ENCODE data around the gene CSK. TPM values are rescaled to one million over a fixed set of nuclear protein-coding genes. Genes with fewer than 3 reads are reported as not detected.

Gene CSK
- total RNA-seq, 1 donor from 2014 or later: 34.0 TPM

DNA sequence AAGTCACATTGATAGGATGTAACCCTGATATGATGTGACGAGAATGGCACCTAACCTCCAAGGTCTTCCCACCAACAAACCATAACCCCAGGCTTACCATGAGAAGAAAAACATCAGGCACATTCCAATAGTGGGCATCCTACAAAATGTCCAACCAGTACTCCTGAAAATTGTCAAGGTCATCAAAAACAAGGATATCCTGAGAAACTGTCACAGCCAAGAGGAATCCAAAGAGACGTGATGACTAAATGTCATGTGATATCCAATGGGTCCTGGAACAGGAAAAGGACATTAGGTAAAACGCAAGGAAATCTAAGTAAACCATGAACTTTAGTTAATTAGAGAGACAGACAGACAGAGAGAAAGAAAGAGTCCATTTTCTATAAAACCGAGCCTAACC lies 35.5 kb upstream of the CSK start:
- no peak overlapping the region for H3K4me3 ChIP-seq
- peaks cover 5% of the 10 kb centered on the region for H3K27me3 ChIP-seq (ENCODE audit: low read depth)
- intact Hi-C loops (cut with micrococcal nuclease): no loop called here
- H3K9me3 ChIP-seq (replicated peaks): peaks cover 7% of the 10 kb centered on the region
- TF ChIP-seq CTCF (IDR thresholded peaks at IDR 0.05; ENCODE audit: borderline replicate concordance): no peak
- H3K36me3 ChIP-seq: no peaks in the 10 kb centered on the region
- H3K4me1 ChIP-seq: no peaks in the 10 kb centered on the region
- DNase-seq: no peak
- no peak overlapping the region for H3K27ac ChIP-seq (replicated peaks)

GRCh38 chr15:74748322-74748946 lies 33.4 kb upstream of the CSK start, which contains the start of gene CYP1A2:
CYP1A2 (plus strand) TSS chr15:74748845; CDS start chr15:74749739, 894 bp downstream.
- Histone ChIP-seq H3K27me3 (ENCODE audit: low read depth) (no peaks in the 10 kb centered on the region), H3K4me1 (no peaks in the 10 kb centered on the region), H3K4me3 (no peak within 1 kb of the TSS), H3K9me3 (replicated peaks) (no peaks in the 10 kb centered on the region), H3K36me3 (no peaks in the 10 kb centered on the region), H3K27ac (replicated peaks) (no peak within 1 kb of the TSS)
- TF ChIP-seq CTCF (IDR thresholded peaks at IDR 0.05; ENCODE audit: borderline replicate concordance): no peak
- intact Hi-C loops (cut with micrococcal nuclease): no loop called here
- DNase-seq: no peak

GRCh38 chr15:74749832-74750231 lies 32.0 kb upstream of the CSK start:
- DNase-seq: no peak
- Histone ChIP-seq H3K27ac (replicated peaks) (no peak overlapping the region), H3K27me3 (ENCODE audit: low read depth) (no peaks in the 10 kb centered on the region), H3K9me3 (replicated peaks) (no peaks in the 10 kb centered on the region), H3K36me3 (no peaks in the 10 kb centered on the region), H3K4me1 (no peaks in the 10 kb centered on the region), H3K4me3 (no peak overlapping the region)
- intact Hi-C loops (cut with micrococcal nuclease): no loop called here
- no peak for TF ChIP-seq CTCF (IDR thresholded peaks at IDR 0.05; ENCODE audit: borderline replicate concordance)

DNA sequence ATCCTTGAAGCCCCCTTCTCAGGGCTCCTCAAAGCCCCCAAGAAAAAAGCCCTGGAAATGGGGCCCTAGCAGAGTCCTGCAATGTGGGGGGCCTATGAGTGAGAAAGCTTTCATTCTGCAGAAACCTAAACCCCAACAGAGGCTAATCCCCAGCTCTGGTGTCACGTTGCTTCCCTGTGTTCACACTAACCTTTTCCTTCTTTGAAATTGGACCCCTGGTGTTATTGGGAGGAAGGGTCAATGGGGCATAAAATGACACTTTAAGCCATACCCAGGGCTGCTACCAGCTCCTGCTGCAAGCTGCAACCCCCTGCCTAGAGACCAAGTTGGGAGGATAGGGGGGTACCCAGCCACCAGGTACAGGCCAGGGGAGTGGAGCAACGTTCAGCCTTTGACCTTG lies 31.1 kb upstream of the CSK start:
- H3K9me3 ChIP-seq (replicated peaks): no peaks in the 10 kb centered on the region
- no peak overlapping the region for H3K4me3 ChIP-seq
- no peak overlapping the region for H3K27ac ChIP-seq (replicated peaks)
- DNase-seq: no peak
- H3K36me3 ChIP-seq: no peaks in the 10 kb centered on the region
- no peaks in the 10 kb centered on the region for H3K4me1 ChIP-seq
- intact Hi-C loops (cut with micrococcal nuclease): no loop called here
- no peaks in the 10 kb centered on the region for H3K27me3 ChIP-seq (ENCODE audit: low read depth)
- TF ChIP-seq CTCF (IDR thresholded peaks at IDR 0.05; ENCODE audit: borderline replicate concordance): no peak

DNA sequence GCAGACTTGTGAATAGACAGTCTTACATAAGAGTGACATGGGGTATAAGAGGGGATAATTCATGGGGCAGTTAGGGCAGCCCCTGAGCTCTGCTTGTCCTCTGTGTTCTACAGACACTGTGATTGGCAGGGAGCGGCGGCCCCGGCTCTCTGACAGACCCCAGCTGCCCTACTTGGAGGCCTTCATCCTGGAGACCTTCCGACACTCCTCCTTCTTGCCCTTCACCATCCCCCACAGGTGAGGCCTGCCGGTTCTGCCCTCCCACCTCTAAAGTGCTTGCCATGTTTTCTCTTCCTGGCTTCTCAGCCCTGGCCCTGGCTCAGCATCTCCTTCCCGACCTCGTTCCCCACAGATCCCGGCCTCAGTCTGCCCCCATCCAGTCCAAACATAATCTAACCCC lies 29.9 kb upstream of the CSK start:
- no peak for TF ChIP-seq CTCF (IDR thresholded peaks at IDR 0.05; ENCODE audit: borderline replicate concordance)
- H3K9me3 ChIP-seq (replicated peaks): no peaks in the 10 kb centered on the region
- no peaks in the 10 kb centered on the region for H3K27me3 ChIP-seq (ENCODE audit: low read depth)
- intact Hi-C loops (cut with micrococcal nuclease): no loop called here
- no peak overlapping the region for H3K27ac ChIP-seq (replicated peaks)
- H3K4me3 ChIP-seq: no peak overlapping the region
- DNase-seq: no peak
- H3K4me1 ChIP-seq: no peaks in the 10 kb centered on the region
- H3K36me3 ChIP-seq: no peaks in the 10 kb centered on the region

Data from left ventricle myocardium inferior (tissue), 1 donor.